PC-3 (cell line): ENCODE measurements around the gene VWC2. TPM values are rescaled to one million over a fixed set of nuclear protein-coding genes. Genes with fewer than 3 reads are reported as not detected.

ENCODE experiments used
- ATAC-seq: fragments of 200-7000 bp; cut with Tn5 transposase; 2 replicates; pipeline ENCODE4 v1.9.1; 2020; ENCODE audit warnings: mild to moderate bottlenecking, moderate library complexity
- BruUV-seq: library from RNA; stranded (reverse); fragments of 400-500 nt; replicated peaks from 2 replicates; lab custom pipeline; 2021; lab: Mats Ljungman, UMichigan
- CTCF ChIA-PET: fragments of 300-600 bp; sonication (Branson Sonifier 250); formaldehyde crosslinking; loops from one replicate; lab custom pipeline; 2022; ENCODE audit warnings: antibody characterized with exemption; lab: Charles Lee
- POLR2A ChIA-PET: fragments of 300-600 bp; sonication (Branson Sonifier 250); formaldehyde crosslinking; loops from one replicate; lab custom pipeline; 2022; ENCODE audit warnings: antibody characterized with exemption; ENCODE audit not compliant: unreplicated experiment; lab: Charles Lee
- DNase-seq: peaks from one replicate; pipeline ENCODE4 v3.0.0-alpha.2; 2015
- H2AFZ ChIP-seq: fragments of 300-600 bp; sonication (generic); 2 replicates; pipeline ENCODE4 v1.6.0; 2016; ENCODE audit warnings: antibody characterized with exemption, low read length
- H3F3A ChIP-seq: fragments of 300-600 bp; sonication (generic); one replicate; pipeline ENCODE4 v1.6.0; 2017; ENCODE audit warnings: antibody characterized with exemption, low read length, control low read depth, mild to moderate bottlenecking; ENCODE audit not compliant: unreplicated experiment
- H3K27ac ChIP-seq: fragments of 300-600 bp; sonication (generic); 2 replicates; pipeline ENCODE4 v1.5.1; 2016; ENCODE audit warnings: mild to moderate bottlenecking, low read length
- H3K27me3 ChIP-seq: fragments of 300-600 bp; sonication (generic); 2 replicates; pipeline ENCODE4 v1.6.1; 2016; ENCODE audit warnings: low read length, mixed read lengths
- H3K36me3 ChIP-seq: fragments of 300-600 bp; sonication (generic); 2 replicates; pipeline ENCODE4 v1.6.1; 2016; ENCODE audit warnings: low read depth, mixed run types, low read length, mixed read lengths
- H3K4me1 ChIP-seq: fragments of 300-600 bp; sonication (generic); 2 replicates; pipeline ENCODE4 v1.5.1; 2016; ENCODE audit warnings: low read length; ENCODE audit not compliant: insufficient read depth
- H3K4me2 ChIP-seq: fragments of 300-600 bp; sonication (generic); 2 replicates; pipeline ENCODE4 v1.6.0; 2016; ENCODE audit warnings: low read length
- H3K4me3 ChIP-seq: fragments of 300-600 bp; sonication (generic); 2 replicates; pipeline ENCODE4 v1.5.1; 2016; ENCODE audit warnings: mild to moderate bottlenecking, low read length, mixed read lengths
- H3K79me2 ChIP-seq: fragments of 300-600 bp; sonication (generic); 2 replicates; pipeline ENCODE4 v1.6.1; 2017; ENCODE audit warnings: low read length, mixed read lengths
- H3K9ac ChIP-seq: fragments of 300-600 bp; sonication (generic); 2 replicates; pipeline ENCODE4 v1.6.0; 2016; ENCODE audit warnings: mild to moderate bottlenecking, low read length
- H3K9me2 ChIP-seq: fragments of 300-600 bp; sonication (generic); replicated peaks from 2 replicates; pipeline ENCODE4 v1.6.1; 2016; ENCODE audit warnings: mixed run types, low read length, mixed read lengths
- H3K9me3 ChIP-seq: fragments of 300-600 bp; sonication (generic); 2 replicates; pipeline ENCODE4 v1.6.1; 2016; ENCODE audit warnings: low read length, mixed read lengths
- H4K20me1 ChIP-seq: fragments of 300-600 bp; sonication (generic); 2 replicates; pipeline ENCODE4 v1.6.1; 2016; ENCODE audit warnings: low read length, mixed read lengths
- CTCF ChIP-seq: fragments of 300-600 bp; sonication (generic); conservative IDR thresholded peaks from 2 replicates; pipeline ENCODE4 v1.5.1; 2017; ENCODE audit warnings: antibody characterized with exemption, low read depth, mild to moderate bottlenecking, low read length
- EZH2 ChIP-seq: fragments of 300-600 bp; sonication (generic); IDR thresholded peaks from one replicate; pipeline ENCODE4 v1.6.1; 2017; ENCODE audit warnings: antibody characterized with exemption, mild to moderate bottlenecking, low read length; ENCODE audit not compliant: unreplicated experiment
- EZH2phosphoT487 ChIP-seq: fragments of 300-600 bp; sonication (generic); IDR thresholded peaks from 2 replicates; pipeline ENCODE4 v1.6.1; 2018; ENCODE audit warnings: mild to moderate bottlenecking, antibody characterized with exemption, low read length, borderline replicate concordance
- intact Hi-C: fragments of 100-400 bp; cut with micrococcal nuclease; formaldehyde crosslinking; loops from 2 replicates; pipeline ENCODE4 v1.9.0; 2023
- total RNA-seq: library from RNA; depleted of rRNA; stranded (reverse); fragments of >200 nt; gene quantifications from 2 replicates; pipeline ENCODE4 v1.2.3, GENCODE V29; 2014

Gene VWC2
- total RNA-seq, 1 experiment from 2014 or later, result not detected

- Histone ChIP-seq H3K27ac (no peak overlapping the region), H2AFZ (no peak overlapping the region), H3K4me1 (no peaks in the 10 kb centered on the region), H3K4me3 (no peak overlapping the region), H4K20me1 (no peaks in the 10 kb centered on the region), H3K9me3 (no peaks in the 10 kb centered on the region), H3K79me2 (no peaks in the 10 kb centered on the region), H3K9ac (no peak overlapping the region), H3F3A (no peaks in the 10 kb centered on the region), H3K27me3 (peaks cover 46% of the 10 kb centered on the region), H3K4me2 (no peak overlapping the region), H3K9me2 (no peaks in the 10 kb centered on the region), H3K36me3 (no peaks in the 10 kb centered on the region)
- intact Hi-C loops, result no loop called here
- CTCF ChIA-PET, result no interaction called here
- no peak for TF ChIP-seq CTCF
- no peak for TF ChIP-seq EZH2phosphoT487
- TF ChIP-seq EZH2, result no peak
- DNase-seq, result no peak
- BruUV-seq, result no TSS peak
- no peak for ATAC-seq
- POLR2A ChIA-PET, result no interaction called here
Measured at GRCh38 chr7:49866910-49867309, 93.5 kb downstream of the VWC2 start.

- no peaks in the 10 kb centered on the region for H3K9me2 ChIP-seq
- intact Hi-C loops, result no loop called here
- no peak for DNase-seq
- H2AFZ ChIP-seq, result no peak overlapping the region
- no peaks in the 10 kb centered on the region for H3K4me1 ChIP-seq
- H3K4me2 ChIP-seq, result no peak overlapping the region
- H3F3A ChIP-seq, result no peaks in the 10 kb centered on the region
- H3K9me3 ChIP-seq, result no peaks in the 10 kb centered on the region
- no peak overlapping the region for H3K27ac ChIP-seq
- no peaks in the 10 kb centered on the region for H3K79me2 ChIP-seq
- H3K36me3 ChIP-seq, result no peaks in the 10 kb centered on the region
- ATAC-seq, result no peak
- ChIA-PET POLR2A (no interaction called here), CTCF (no interaction called here)
- TF ChIP-seq EZH2 (no peak), CTCF (no peak), EZH2phosphoT487 (no peak)
- H4K20me1 ChIP-seq, result no peaks in the 10 kb centered on the region
- no TSS peak for BruUV-seq
- no peak overlapping the region for H3K4me3 ChIP-seq
- H3K27me3 ChIP-seq, result peaks cover 26% of the 10 kb centered on the region
- H3K9ac ChIP-seq, result no peak overlapping the region
Measured at GRCh38 chr7:49873420-49873819, 100.0 kb downstream of the VWC2 start.

GRCh38 chr7:49875336-49875735, 101.9 kb downstream of the VWC2 start:
- Histone ChIP-seq H3K9ac (no peak overlapping the region), H3F3A (no peaks in the 10 kb centered on the region), H3K27me3 (peaks cover 24% of the 10 kb centered on the region; the same call in 1 of the 2 replicates), H3K4me2 (no peak overlapping the region), H3K9me3 (no peaks in the 10 kb centered on the region), H3K79me2 (no peaks in the 10 kb centered on the region), H3K4me3 (no peak overlapping the region), H2AFZ (no peak overlapping the region), H4K20me1 (no peaks in the 10 kb centered on the region), H3K4me1 (no peaks in the 10 kb centered on the region), H3K27ac (no peak overlapping the region), H3K9me2 (no peaks in the 10 kb centered on the region), H3K36me3 (no peaks in the 10 kb centered on the region)
- no peak for ATAC-seq
- TF ChIP-seq EZH2phosphoT487 (no peak), EZH2 (no peak), CTCF (no peak)
- DNase-seq, result no peak
- intact Hi-C loops, result no loop called here
- no TSS peak for BruUV-seq
- ChIA-PET POLR2A (no interaction called here), CTCF (no interaction called here)
